Tongue (tissue), 2 donors: ENCODE results near the gene SYT13. TPM values are rescaled to one million over a fixed set of nuclear protein-coding genes. Genes with fewer than 3 reads are reported as not detected.

ENCODE experiments used
- DNase-seq: peaks from one replicate; pipeline ENCODE4 v3.0.0-alpha.2; 2015
- total RNA-seq: library from RNA; depleted of rRNA; stranded (reverse); fragments of >200 nt; gene quantifications from one replicate; pipeline ENCODE4 v1.2.3, GENCODE V29; 2014

SYT13 gene
- 1.5 TPM for total RNA-seq

- peak; percentile 78 for DNase-seq
These were observed at the start of gene SYT13 for GRCh38 chr11:45285930-45286632. TSS of gene SYT13 (minus strand) at chr11:45286341. CDS start at chr11:45286207, 134 bp downstream.

GRCh38 chr11:45335434-45335833 is 49.3 kb upstream of the SYT13 start:
- no peak for DNase-seq

GRCh38 chr11:45334836-45335235 is 48.7 kb upstream of the SYT13 start:
- no peak for DNase-seq

GRCh38 chr11:45334410-45334809 is 48.3 kb upstream of the SYT13 start:
- no peak for DNase-seq

GRCh38 chr11:45333001-45333971 is 47.1 kb upstream of the SYT13 start:
- DNase-seq, result peak; percentile 59

- DNase-seq, result peak; percentile 73
These were observed 46.3 kb upstream of the SYT13 start for GRCh38 chr11:45332276-45332934.

- DNase-seq, result no peak
These were observed 45.7 kb upstream of the SYT13 start for GRCh38 chr11:45331839-45332238.

- DNase-seq, result no peak
These were observed 42.6 kb upstream of the SYT13 start for GRCh38 chr11:45328726-45329125.

GRCh38 chr11:45324459-45324858 is 38.3 kb upstream of the SYT13 start:
- DNase-seq, result no peak

- DNase-seq, result no peak
These were observed 37.6 kb upstream of the SYT13 start for GRCh38 chr11:45323601-45324249.

- DNase-seq, result peak; percentile 82
These were observed 36.9 kb upstream of the SYT13 start for GRCh38 chr11:45322891-45323600.

GRCh38 chr11:45322111-45322705 is 36.1 kb upstream of the SYT13 start:
- DNase-seq, result no peak

GRCh38 chr11:45321669-45322068 is 35.5 kb upstream of the SYT13 start:
- no peak for DNase-seq

- DNase-seq, result no peak
These were observed 35.0 kb upstream of the SYT13 start for GRCh38 chr11:45321031-45321595.

GRCh38 chr11:45320371-45320770 is 34.2 kb upstream of the SYT13 start:
- no peak for DNase-seq

- no peak for DNase-seq
These were observed 32.9 kb upstream of the SYT13 start for GRCh38 chr11:45319077-45319476.

- no peak for DNase-seq
These were observed 32.4 kb upstream of the SYT13 start for GRCh38 chr11:45318516-45318915.

- DNase-seq, result no peak
These were observed 30.1 kb upstream of the SYT13 start for GRCh38 chr11:45316258-45316657.

GRCh38 chr11:45314900-45315299 is 28.8 kb upstream of the SYT13 start:
- no peak for DNase-seq

GRCh38 chr11:45313171-45313865 is 27.2 kb upstream of the SYT13 start:
- no peak for DNase-seq
